Astrocyte of the spinal cord (primary cell): ENCODE results near the gene BCAS4.

Experiments used
- DNase-seq: peaks from one replicate; pipeline ENCODE4 v3.0.0; 2011; ENCODE audit warnings: low read depth, low spot score
- H3K4me3 ChIP-seq: 2 replicates; pipeline ENCODE4 v1.5.1; 2011; ENCODE audit warnings: low read depth, mild to moderate bottlenecking, low read length, moderate library complexity
- CTCF ChIP-seq: IDR thresholded peaks from 2 replicates; pipeline ENCODE4 v1.5.1; 2012; ENCODE audit warnings: low read depth, mild to moderate bottlenecking, low read length, inconsistent platforms
- in situ Hi-C: cut with HindIII; loops from 2 replicates; pipeline ENCODE4 v1.10.0; 2017; ENCODE audit warnings: low sequenced_read_pairs

BCAS4 gene

GRCh38 chr20:50921803-50922501, 127.1 kb downstream of the BCAS4 start:
- in situ Hi-C loops = no loop called here
- H3K4me3 ChIP-seq = no peak overlapping the region
- TF ChIP-seq CTCF = no peak
- DNase-seq = no peak

GRCh38 chr20:50924261-50924920, 129.5 kb downstream of the BCAS4 start:
- H3K4me3 ChIP-seq = no peak overlapping the region
- no peak for DNase-seq
- in situ Hi-C loops = no loop called here
- TF ChIP-seq CTCF = no peak

GRCh38 chr20:50926530-50926929, 131.7 kb downstream of the BCAS4 start:
- in situ Hi-C loops = no loop called here
- no peak for TF ChIP-seq CTCF

More at GRCh38 chr20:50926530-50926929, 131.7 kb downstream of the BCAS4 start:
- H3K4me3 ChIP-seq = no peak overlapping the region
- DNase-seq = no peak
